GM18951 (cell line): ENCODE data around the gene MDP1.

Experiments used
- POLR2A ChIP-seq: IDR thresholded peaks from 4 replicates; pipeline ENCODE4 v1.6.1; 2011; ENCODE audit warnings: mild to moderate bottlenecking; ENCODE audit not compliant: insufficient read length, insufficient read depth; ENCODE audit errors: extremely low read depth
- in situ Hi-C: fragments of 300-500 bp; cut with MboI; formaldehyde crosslinking; loops from one replicate; pipeline ENCODE4 v1.12.0; 2022; ENCODE audit warnings: low sequenced_read_pairs, mixed read lengths, inconsistent platforms; ENCODE audit not compliant: unreplicated experiment

Gene MDP1

GRCh38 chr14:24243336-24243836 is 27.5 kb upstream of the MDP1 start:
- TF ChIP-seq POLR2A: no peak
- in situ Hi-C loops: loop anchor here (5.0 kb wide), 1 partner anchor 54 kb away; the partner anchor contains the start of genes DHRS1 and NOP9

GRCh38 chr14:24241829-24242443 is 26.1 kb upstream of the MDP1 start:
- in situ Hi-C loops: loop anchor here (5.0 kb wide), 1 partner anchor 55 kb away; the partner anchor contains the start of genes DHRS1 and NOP9

GRCh38 chr14:24240110-24240918 is 24.4 kb upstream of the MDP1 start:
- in situ Hi-C loops: loop anchor here (5.0 kb wide), 1 partner anchor 57 kb away; the partner anchor contains the start of genes DHRS1 and NOP9
- TF ChIP-seq POLR2A: peak; percentile 11

More at GRCh38 chr14:24241829-24242443, 26.1 kb upstream of the MDP1 start:
- no peak for TF ChIP-seq POLR2A

- TF ChIP-seq POLR2A: peak; percentile 13
- in situ Hi-C loops: no loop called here
These were observed 22.7 kb upstream of the MDP1 start for GRCh38 chr14:24238527-24239037.

GRCh38 chr14:24238123-24238522 is 22.3 kb upstream of the MDP1 start:
- in situ Hi-C loops: no loop called here

GRCh38 chr14:24237463-24237955 is 21.6 kb upstream of the MDP1 start:
- in situ Hi-C loops: no loop called here
- TF ChIP-seq POLR2A: no peak

More at GRCh38 chr14:24238123-24238522, 22.3 kb upstream of the MDP1 start:
- TF ChIP-seq POLR2A: no peak

- in situ Hi-C loops: no loop called here
- TF ChIP-seq POLR2A: peak; percentile 12
These were observed 21.0 kb upstream of the MDP1 start for GRCh38 chr14:24236689-24237462.

GRCh38 chr14:24235804-24236688 is 20.2 kb upstream of the MDP1 start:
- in situ Hi-C loops: no loop called here
- TF ChIP-seq POLR2A: peak; percentile 15

- TF ChIP-seq POLR2A: no peak
- in situ Hi-C loops: no loop called here
These were observed 18.5 kb upstream of the MDP1 start for GRCh38 chr14:24234095-24235005.

- in situ Hi-C loops: no loop called here
These were observed 17.6 kb upstream of the MDP1 start for GRCh38 chr14:24233538-24233866.

More at GRCh38 chr14:24233538-24233866, 17.6 kb upstream of the MDP1 start:
- no peak for TF ChIP-seq POLR2A
